Measurements from ENCODE around the gene MGAT4A.

GRCh38 chr2:98710734-98711133, 20.2 kb downstream of the MGAT4A start:
- TF ChIP-seq CTCF (IDR thresholded peaks at IDR 0.05) (no peak), POLR2A (IDR thresholded peaks at IDR 0.05) (no peak), EP300 (IDR thresholded peaks at IDR 0.05) (no peak)
